ENCODE results near the gene TCF4.

GRCh38 chr18:55354795-55355194 lies 233.2 kb downstream of the TCF4 start:
- TF ChIP-seq CTCF (IDR thresholded peaks at IDR 0.05) (no peak), EZH2 (IDR thresholded peaks at IDR 0.05; ENCODE audit: borderline replicate concordance, insufficient read depth, low read depth, low read length, poor library complexity, severe bottlenecking) (no peak)

Measured in B cell (primary cell).